ENCODE measurements around the gene MYF5.

Gene MYF5

DNA sequence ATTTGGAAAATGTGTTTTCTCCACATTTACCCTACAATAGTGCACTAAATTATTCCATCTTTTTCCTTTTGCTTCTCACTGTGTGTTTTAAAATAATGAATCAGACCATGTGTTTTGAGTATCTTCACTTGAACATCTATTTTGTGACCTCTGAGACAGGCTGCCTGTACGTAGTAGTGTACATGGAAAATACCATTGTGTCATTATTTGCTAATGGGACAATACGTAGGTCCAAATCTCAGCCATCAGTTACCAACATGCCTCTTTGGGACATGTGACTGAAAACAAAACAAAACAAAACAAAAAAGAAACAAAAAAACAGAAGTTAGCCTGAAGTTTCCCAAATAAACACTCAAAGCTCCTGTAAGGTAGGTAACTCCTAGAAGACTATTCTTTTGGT, 16.4 kb upstream of the MYF5 start:
- no peak overlapping the region for H3K27ac ChIP-seq
- TF ChIP-seq, protein P1, sequence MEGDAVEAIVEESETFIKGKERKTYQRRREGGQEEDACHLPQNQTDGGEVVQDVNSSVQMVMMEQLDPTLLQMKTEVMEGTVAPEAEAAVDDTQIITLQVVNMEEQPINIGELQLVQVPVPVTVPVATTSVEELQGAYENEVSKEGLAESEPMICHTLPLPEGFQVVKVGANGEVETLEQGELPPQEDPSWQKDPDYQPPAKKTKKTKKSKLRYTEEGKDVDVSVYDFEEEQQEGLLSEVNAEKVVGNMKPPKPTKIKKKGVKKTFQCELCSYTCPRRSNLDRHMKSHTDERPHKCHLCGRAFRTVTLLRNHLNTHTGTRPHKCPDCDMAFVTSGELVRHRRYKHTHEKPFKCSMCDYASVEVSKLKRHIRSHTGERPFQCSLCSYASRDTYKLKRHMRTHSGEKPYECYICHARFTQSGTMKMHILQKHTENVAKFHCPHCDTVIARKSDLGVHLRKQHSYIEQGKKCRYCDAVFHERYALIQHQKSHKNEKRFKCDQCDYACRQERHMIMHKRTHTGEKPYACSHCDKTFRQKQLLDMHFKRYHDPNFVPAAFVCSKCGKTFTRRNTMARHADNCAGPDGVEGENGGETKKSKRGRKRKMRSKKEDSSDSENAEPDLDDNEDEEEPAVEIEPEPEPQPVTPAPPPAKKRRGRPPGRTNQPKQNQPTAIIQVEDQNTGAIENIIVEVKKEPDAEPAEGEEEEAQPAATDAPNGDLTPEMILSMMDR (conservative IDR thresholded peaks at IDR 0.05), result no peak
- TF ChIP-seq ZFX (IDR thresholded peaks at IDR 0.05), result no peak

DNA sequence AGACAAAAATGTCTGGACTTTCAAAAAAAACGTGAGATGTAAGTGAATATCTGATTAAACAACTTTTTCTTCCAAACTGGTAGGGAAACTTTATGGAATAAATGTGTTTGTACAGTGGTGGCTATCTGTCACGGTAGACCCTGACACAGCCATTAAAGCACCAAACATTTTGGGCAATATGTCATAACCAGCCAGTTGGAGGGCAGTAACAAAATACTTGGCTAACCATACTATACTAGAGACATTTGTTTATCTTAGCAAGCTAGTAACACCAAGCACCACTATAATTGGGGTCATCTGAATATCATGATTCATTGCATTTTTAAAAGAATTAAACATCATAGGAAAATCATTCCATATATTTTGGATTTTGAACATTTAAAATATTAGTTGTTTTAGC, 15.3 kb upstream of the MYF5 start:
- no peak overlapping the region for H3K27ac ChIP-seq
- TF ChIP-seq, protein P1 (conservative IDR thresholded peaks at IDR 0.05), result no peak
- TF ChIP-seq ZFX (IDR thresholded peaks at IDR 0.05), result no peak

DNA sequence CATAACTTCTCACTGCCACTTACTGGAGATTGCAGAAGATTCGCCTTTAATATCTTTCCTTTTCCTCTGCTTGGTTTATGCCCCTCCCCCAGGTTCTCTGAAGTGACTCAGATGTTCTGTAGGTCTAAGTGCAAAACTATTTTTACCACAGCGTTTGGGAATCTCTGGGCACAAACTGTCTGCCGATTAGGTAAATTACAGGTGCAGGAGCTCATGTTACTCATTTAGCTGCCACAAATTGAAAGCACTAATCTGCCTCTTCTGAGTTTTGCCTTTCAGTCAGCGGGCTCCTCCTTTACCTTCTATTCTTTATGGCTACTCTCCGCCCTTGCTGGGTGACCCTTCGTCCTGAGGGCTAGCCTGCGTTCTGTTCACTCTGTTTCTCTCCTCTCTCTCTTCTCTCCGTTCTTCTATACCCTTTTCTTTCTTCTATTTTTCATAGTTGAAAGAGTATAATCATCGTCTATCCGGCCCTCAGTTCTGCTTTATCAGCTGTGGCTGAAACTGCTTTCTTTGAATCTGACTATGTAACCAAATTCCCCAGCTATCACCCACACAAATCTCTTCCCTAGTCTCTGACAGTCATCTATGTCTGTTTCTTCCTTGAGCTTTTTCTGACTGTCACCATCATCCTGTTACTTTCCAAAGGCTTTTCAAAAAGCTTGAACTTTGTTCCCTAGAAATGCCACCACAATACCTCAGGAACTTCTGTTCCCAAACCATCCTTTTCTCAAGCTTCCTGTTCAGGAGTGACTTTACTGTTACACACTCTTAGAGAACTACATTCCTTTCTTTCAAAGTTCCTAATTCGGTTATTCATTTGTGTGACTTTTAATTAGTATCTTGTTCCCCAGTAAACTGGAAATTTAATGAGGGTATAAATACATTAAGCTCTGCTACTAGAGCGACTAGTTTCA, 13.6 kb upstream of the MYF5 start:
- H3K27ac ChIP-seq, result no peak overlapping the region
- no peak for TF ChIP-seq ZFX (IDR thresholded peaks at IDR 0.05)
- TF ChIP-seq, protein P1 (conservative IDR thresholded peaks at IDR 0.05), result no peak

DNA sequence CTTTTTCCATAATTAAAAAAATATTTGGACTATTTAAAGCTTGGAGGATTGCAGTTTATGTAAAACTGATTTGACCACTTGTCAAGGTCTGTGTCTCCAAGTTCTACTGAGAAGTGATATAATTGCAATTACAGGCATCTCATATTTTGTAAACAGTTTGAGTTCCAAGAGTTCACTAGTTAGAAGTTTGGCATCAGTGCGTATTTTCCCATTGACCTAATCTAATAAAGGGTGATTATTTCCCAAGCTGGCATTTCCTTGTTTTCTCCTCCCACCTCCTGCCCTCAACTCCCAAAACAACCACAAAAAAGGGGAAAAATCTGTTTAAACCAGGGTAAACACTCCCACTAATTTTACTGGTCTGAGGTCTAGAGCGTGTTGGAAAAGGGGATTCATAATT, 12.3 kb upstream of the MYF5 start:
- TF ChIP-seq, protein P1 (conservative IDR thresholded peaks at IDR 0.05), result no peak
- TF ChIP-seq ZFX (IDR thresholded peaks at IDR 0.05), result no peak
- H3K27ac ChIP-seq, result no peak overlapping the region

DNA sequence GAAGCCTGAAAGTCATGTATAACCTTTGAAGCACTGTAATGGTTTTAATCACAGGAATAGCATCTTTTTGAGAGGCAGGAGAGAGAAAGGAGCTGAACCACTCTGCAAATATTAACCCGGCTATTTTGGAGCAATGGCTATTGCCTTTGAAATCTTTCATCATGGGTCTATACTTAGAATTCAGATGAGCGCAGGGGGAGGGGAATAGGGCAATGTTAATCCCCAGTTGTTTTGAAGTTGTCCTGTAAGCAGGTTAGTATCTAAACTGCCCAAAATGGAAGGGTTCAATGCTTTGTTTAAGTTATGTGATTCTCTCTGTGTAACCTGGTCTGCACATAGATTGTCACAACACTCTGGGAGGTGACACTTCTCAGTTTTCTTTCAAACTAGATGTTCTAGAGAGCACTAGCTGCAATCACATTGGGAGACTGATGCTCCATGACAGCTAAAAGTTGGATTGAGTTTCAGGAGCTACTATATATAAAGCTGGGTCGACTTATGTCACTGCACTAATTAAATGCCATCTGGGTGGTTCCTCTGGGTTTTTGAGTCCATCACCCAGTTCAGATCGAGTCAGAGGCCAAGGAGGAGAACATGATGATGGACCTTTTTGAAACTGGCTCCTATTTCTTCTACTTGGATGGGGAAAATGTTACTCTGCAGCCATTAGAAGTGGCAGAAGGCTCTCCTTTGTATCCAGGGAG, 9.4 kb upstream of the MYF5 start, which contains the start of gene MYF6:
MYF6 (plus strand) TSS at position 509 of the 704 bp plus-strand sequence; CDS start at position 595, 86 bp downstream.
- peak within 1 kb of the TSS; percentile 8 for H3K27ac ChIP-seq
- TF ChIP-seq ZFX (IDR thresholded peaks at IDR 0.05), result no peak
- TF ChIP-seq, protein P1 (conservative IDR thresholded peaks at IDR 0.05), result no peak

DNA sequence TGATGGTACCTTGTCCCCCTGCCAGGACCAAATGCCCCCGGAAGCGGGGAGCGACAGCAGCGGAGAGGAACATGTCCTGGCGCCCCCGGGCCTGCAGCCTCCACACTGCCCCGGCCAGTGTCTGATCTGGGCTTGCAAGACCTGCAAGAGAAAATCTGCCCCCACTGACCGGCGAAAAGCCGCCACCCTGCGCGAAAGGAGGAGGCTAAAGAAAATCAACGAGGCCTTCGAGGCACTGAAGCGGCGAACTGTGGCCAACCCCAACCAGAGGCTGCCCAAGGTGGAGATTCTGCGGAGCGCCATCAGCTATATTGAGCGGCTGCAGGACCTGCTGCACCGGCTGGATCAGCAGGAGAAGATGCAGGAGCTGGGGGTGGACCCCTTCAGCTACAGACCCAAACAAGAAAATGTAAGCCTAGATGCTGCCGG, 8.9 kb upstream of the MYF5 start:
- peak overlapping the region; percentile 5 for H3K27ac ChIP-seq
- TF ChIP-seq, protein P1 (conservative IDR thresholded peaks at IDR 0.05), result no peak
- no peak for TF ChIP-seq ZFX (IDR thresholded peaks at IDR 0.05)

All from C4-2B (cell line).